ENCODE data around the gene CSF2.

Gene CSF2

GRCh38 chr5:132055441-132055807 lies 18.2 kb upstream of the CSF2 start:
- DNase-seq, result no peak

GRCh38 chr5:132055808-132056609 lies 17.6 kb upstream of the CSF2 start:
- no peak for DNase-seq

GRCh38 chr5:132056610-132057497 lies 16.7 kb upstream of the CSF2 start:
- DNase-seq, result no peak

- no peak for DNase-seq
These were observed 15.9 kb upstream of the CSF2 start for GRCh38 chr5:132057498-132058255.

- no peak for DNase-seq
These were observed 14.9 kb upstream of the CSF2 start for GRCh38 chr5:132058646-132059042.

- DNase-seq, result no peak
These were observed 14.4 kb upstream of the CSF2 start for GRCh38 chr5:132059043-132059695.

GRCh38 chr5:132059696-132060500 lies 13.7 kb upstream of the CSF2 start:
- no peak for DNase-seq

- DNase-seq, result no peak
These were observed 13.0 kb upstream of the CSF2 start, which contains the start of gene IL3 for GRCh38 chr5:132060501-132061161. IL3 (plus strand) TSS chr5:132060655; CDS start chr5:132060707, 52 bp downstream.

GRCh38 chr5:132063090-132063911 lies 10.3 kb upstream of the CSF2 start:
- DNase-seq, result no peak

GRCh38 chr5:132064140-132064539 lies 9.4 kb upstream of the CSF2 start:
- DNase-seq, result no peak

GRCh38 chr5:132064738-132065331 lies 8.8 kb upstream of the CSF2 start:
- DNase-seq, result no peak

- DNase-seq, result no peak
These were observed 8.1 kb upstream of the CSF2 start for GRCh38 chr5:132065351-132065937.

GRCh38 chr5:132065951-132066701 lies 7.5 kb upstream of the CSF2 start:
- no peak for DNase-seq

- no peak for DNase-seq
These were observed 6.7 kb upstream of the CSF2 start for GRCh38 chr5:132066871-132067270.

GRCh38 chr5:132067451-132067850 lies 6.1 kb upstream of the CSF2 start:
- no peak for DNase-seq

- no peak for DNase-seq
These were observed 5.4 kb upstream of the CSF2 start for GRCh38 chr5:132067941-132068808.

- no peak for DNase-seq
These were observed 4.0 kb upstream of the CSF2 start for GRCh38 chr5:132069561-132069960.

GRCh38 chr5:132069994-132070393 lies 3.6 kb upstream of the CSF2 start:
- no peak for DNase-seq

All from NCI-H1417 treated with DMSO at 0.1 percent for 48 hours (cell line).